T-helper 2 cell treated with Interferon-gamma antibody and Interleukin-4, amounts not matched to agents 5 μg/mL and 100 μg/mL, for 36 hours (primary cell): Measurements from ENCODE around the gene RNU7-1.

ENCODE experiments used
- DNase-seq: peaks from one replicate; pipeline ENCODE4 v3.0.0; 2021; ENCODE audit warnings: low spot score
- H3K27ac Mint-ChIP-seq: one replicate; pipeline ENCODE4 v1.8.0; 2021; ENCODE audit warnings: mild to moderate bottlenecking, mixed read lengths
- H3K27me3 Mint-ChIP-seq: one replicate; pipeline ENCODE4 v1.8.0; 2021; ENCODE audit warnings: low read depth, mixed read lengths
- H3K36me3 Mint-ChIP-seq: one replicate; pipeline ENCODE4 v1.8.0; 2021; ENCODE audit warnings: low read depth, mixed read lengths
- H3K4me1 Mint-ChIP-seq: one replicate; pipeline ENCODE4 v1.8.0; 2021; ENCODE audit warnings: low read depth, mixed read lengths
- H3K4me3 Mint-ChIP-seq: one replicate; pipeline ENCODE4 v1.8.0; 2022; ENCODE audit warnings: mild to moderate bottlenecking, moderate library complexity, mixed read lengths
- H3K9me3 Mint-ChIP-seq: one replicate; pipeline ENCODE4 v1.8.0; 2021; ENCODE audit warnings: mixed read lengths

Gene RNU7-1

GRCh38 chr12:6914246-6914946, 29.2 kb upstream of the RNU7-1 start, which contains the start of gene ENO2:
Gene ENO2 (plus strand): TSS chr12:6914580. CDS start chr12:6915833, 1,253 bp downstream.
- Mint-ChIP-seq H3K4me3 (peak within 1 kb of the TSS; percentile 95), H3K4me1 (peaks cover 27% of the 10 kb centered on the region), H3K9me3 (no peaks in the 10 kb centered on the region), H3K36me3 (peaks cover 27% of the 10 kb centered on the region), H3K27me3 (no peaks in the 10 kb centered on the region), H3K27ac (peak within 1 kb of the TSS; percentile 88)
- peak; percentile 85 for DNase-seq

- H3K27ac Mint-ChIP-seq, result peak overlapping the region; percentile 88
- H3K4me3 Mint-ChIP-seq, result peak overlapping the region; percentile 95
- peaks cover 28% of the 10 kb centered on the region for H3K4me1 Mint-ChIP-seq
- no peaks in the 10 kb centered on the region for H3K27me3 Mint-ChIP-seq
- no peak for DNase-seq
- H3K9me3 Mint-ChIP-seq, result no peaks in the 10 kb centered on the region
- H3K36me3 Mint-ChIP-seq, result peaks cover 34% of the 10 kb centered on the region
Measured at GRCh38 chr12:6914947-6915788, 28.4 kb upstream of the RNU7-1 start.

- DNase-seq, result no peak
- peak overlapping the region; percentile 75 for H3K27ac Mint-ChIP-seq
- no peaks in the 10 kb centered on the region for H3K9me3 Mint-ChIP-seq
- peaks cover 28% of the 10 kb centered on the region for H3K4me1 Mint-ChIP-seq
- H3K36me3 Mint-ChIP-seq, result peaks cover 34% of the 10 kb centered on the region
- H3K27me3 Mint-ChIP-seq, result no peaks in the 10 kb centered on the region
- peak overlapping the region; percentile 95 for H3K4me3 Mint-ChIP-seq
Measured at GRCh38 chr12:6915789-6916285, 27.8 kb upstream of the RNU7-1 start.

- Mint-ChIP-seq H3K9me3 (no peaks in the 10 kb centered on the region), H3K27me3 (no peaks in the 10 kb centered on the region), H3K4me1 (peaks cover 28% of the 10 kb centered on the region), H3K36me3 (peaks cover 41% of the 10 kb centered on the region), H3K27ac (no peak overlapping the region), H3K4me3 (peak overlapping the region; percentile 95)
- DNase-seq, result no peak
Measured at GRCh38 chr12:6916426-6917200, 27.0 kb upstream of the RNU7-1 start.

DNA sequence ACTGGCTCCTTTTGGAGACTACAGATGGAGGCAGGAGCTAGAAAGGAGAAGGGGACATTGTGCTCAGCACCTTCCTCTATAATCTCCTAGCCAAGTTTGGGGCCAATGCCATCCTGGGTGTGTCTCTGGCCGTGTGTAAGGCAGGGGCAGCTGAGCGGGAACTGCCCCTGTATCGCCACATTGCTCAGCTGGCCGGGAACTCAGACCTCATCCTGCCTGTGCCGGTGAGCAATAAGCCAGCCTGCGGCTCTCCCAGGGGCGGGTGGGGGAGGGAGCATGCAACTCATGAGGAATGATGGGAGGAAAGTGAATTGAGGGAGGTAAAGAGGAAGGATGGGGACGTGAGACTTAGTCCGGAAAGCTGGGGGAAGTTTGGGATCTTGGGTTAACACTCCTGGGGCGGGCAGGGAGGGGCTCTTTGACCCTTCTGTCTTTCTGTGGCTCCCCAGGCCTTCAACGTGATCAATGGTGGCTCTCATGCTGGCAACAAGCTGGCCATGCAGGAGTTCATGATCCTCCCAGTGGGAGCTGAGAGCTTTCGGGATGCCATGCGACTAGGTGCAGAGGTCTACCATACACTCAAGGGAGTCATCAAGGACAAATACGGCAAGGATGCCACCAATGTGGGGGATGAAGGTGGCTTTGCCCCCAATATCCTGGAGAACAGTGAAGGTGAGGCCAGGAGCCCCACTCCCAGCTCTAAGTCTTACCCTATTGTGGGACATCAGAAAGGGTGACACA, 26.0 kb upstream of the RNU7-1 start:
- DNase-seq, result no peak
- Mint-ChIP-seq H3K4me3 (no peak overlapping the region), H3K27ac (no peak overlapping the region), H3K36me3 (peaks cover 50% of the 10 kb centered on the region), H3K4me1 (peaks cover 27% of the 10 kb centered on the region), H3K9me3 (no peaks in the 10 kb centered on the region), H3K27me3 (no peaks in the 10 kb centered on the region)

DNA sequence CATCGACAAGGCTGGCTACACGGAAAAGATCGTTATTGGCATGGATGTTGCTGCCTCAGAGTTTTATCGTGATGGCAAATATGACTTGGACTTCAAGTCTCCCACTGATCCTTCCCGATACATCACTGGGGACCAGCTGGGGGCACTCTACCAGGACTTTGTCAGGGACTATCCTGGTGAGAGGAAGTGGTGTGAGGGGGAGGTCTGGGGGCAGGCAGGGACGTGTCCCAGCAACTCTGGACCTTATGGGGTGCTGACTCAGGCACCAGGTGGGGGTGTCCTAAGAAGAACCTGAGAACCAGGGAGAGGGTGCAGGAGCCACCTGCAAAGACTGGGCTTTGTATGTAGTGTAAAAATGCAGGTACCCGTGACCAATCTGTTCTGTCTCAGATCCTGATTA, 24.0 kb upstream of the RNU7-1 start:
- Mint-ChIP-seq H3K4me1 (peaks cover 28% of the 10 kb centered on the region), H3K27me3 (no peaks in the 10 kb centered on the region), H3K27ac (peak overlapping the region; percentile 9), H3K9me3 (no peaks in the 10 kb centered on the region), H3K4me3 (no peak overlapping the region), H3K36me3 (peaks cover 57% of the 10 kb centered on the region)
- no peak for DNase-seq

DNA sequence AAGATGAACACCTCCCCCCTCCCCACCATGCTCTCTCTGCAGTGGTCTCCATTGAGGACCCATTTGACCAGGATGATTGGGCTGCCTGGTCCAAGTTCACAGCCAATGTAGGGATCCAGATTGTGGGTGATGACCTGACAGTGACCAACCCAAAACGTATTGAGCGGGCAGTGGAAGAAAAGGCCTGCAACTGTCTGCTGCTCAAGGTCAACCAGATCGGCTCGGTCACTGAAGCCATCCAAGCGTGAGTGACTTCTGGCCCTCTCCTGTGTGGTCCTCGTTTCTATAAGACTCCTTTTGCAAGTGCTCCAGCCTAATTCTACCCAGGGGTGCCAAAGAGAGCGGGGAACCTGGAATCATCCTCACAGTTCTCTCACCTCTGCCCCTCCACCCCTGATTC, 22.1 kb upstream of the RNU7-1 start:
- peaks cover 25% of the 10 kb centered on the region for H3K4me1 Mint-ChIP-seq
- H3K4me3 Mint-ChIP-seq, result no peak overlapping the region
- DNase-seq, result no peak
- peaks cover 47% of the 10 kb centered on the region for H3K36me3 Mint-ChIP-seq
- no peaks in the 10 kb centered on the region for H3K9me3 Mint-ChIP-seq
- no peak overlapping the region for H3K27ac Mint-ChIP-seq
- no peaks in the 10 kb centered on the region for H3K27me3 Mint-ChIP-seq

- Mint-ChIP-seq H3K4me1 (peaks cover 25% of the 10 kb centered on the region), H3K4me3 (no peak overlapping the region), H3K27ac (peak overlapping the region; percentile 31), H3K9me3 (no peaks in the 10 kb centered on the region), H3K36me3 (peaks cover 41% of the 10 kb centered on the region), H3K27me3 (no peaks in the 10 kb centered on the region)
- DNase-seq, result no peak
Measured at GRCh38 chr12:6921996-6922946, 21.3 kb upstream of the RNU7-1 start.

- H3K27me3 Mint-ChIP-seq, result no peaks in the 10 kb centered on the region
- peaks cover 25% of the 10 kb centered on the region for H3K4me1 Mint-ChIP-seq
- peaks cover 35% of the 10 kb centered on the region for H3K36me3 Mint-ChIP-seq
- no peak overlapping the region for H3K4me3 Mint-ChIP-seq
- H3K9me3 Mint-ChIP-seq, result no peaks in the 10 kb centered on the region
- DNase-seq, result no peak
- peak overlapping the region; percentile 52 for H3K27ac Mint-ChIP-seq
Measured at GRCh38 chr12:6923003-6923732, 20.4 kb upstream of the RNU7-1 start.

- H3K9me3 Mint-ChIP-seq, result no peaks in the 10 kb centered on the region
- no peak overlapping the region for H3K4me3 Mint-ChIP-seq
Measured at GRCh38 chr12:6923851-6924250, 19.8 kb upstream of the RNU7-1 start.

DNA sequence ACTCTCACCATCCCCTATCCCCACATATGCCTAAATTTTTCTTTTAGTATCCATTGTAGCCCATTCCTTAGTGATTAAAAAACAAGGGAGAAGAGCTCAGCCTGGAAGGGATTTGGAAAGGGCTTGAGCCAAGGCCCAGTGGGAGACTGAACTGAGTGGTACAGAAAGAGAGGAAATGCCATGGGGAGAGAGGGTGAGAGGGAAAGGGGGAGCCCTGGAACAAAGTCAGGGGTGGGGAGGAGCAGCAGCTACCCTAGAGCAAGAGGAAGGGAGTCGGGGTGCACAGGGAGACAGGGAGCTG, 18.4 kb upstream of the RNU7-1 start:
- H3K4me1 Mint-ChIP-seq, result peaks cover 35% of the 10 kb centered on the region
- peaks cover 25% of the 10 kb centered on the region for H3K36me3 Mint-ChIP-seq
- no peaks in the 10 kb centered on the region for H3K9me3 Mint-ChIP-seq
- no peak for DNase-seq
- H3K4me3 Mint-ChIP-seq, result no peak overlapping the region
- H3K27ac Mint-ChIP-seq, result no peak overlapping the region
- no peaks in the 10 kb centered on the region for H3K27me3 Mint-ChIP-seq

More at GRCh38 chr12:6923851-6924250, 19.8 kb upstream of the RNU7-1 start:
- Mint-ChIP-seq H3K27me3 (no peaks in the 10 kb centered on the region), H3K36me3 (peaks cover 38% of the 10 kb centered on the region), H3K27ac (peak overlapping the region; percentile 52), H3K4me1 (peaks cover 29% of the 10 kb centered on the region)
- DNase-seq, result no peak
